IPS-11a (cell line): ENCODE measurements around the gene ADGRE2.

Source experiments
- H3K4me3 ChIP-seq: one replicate; pipeline ENCODE4 v1.5.1; 2013; ENCODE audit warnings: low read depth, low read length, control low read depth

Gene ADGRE2

DNA sequence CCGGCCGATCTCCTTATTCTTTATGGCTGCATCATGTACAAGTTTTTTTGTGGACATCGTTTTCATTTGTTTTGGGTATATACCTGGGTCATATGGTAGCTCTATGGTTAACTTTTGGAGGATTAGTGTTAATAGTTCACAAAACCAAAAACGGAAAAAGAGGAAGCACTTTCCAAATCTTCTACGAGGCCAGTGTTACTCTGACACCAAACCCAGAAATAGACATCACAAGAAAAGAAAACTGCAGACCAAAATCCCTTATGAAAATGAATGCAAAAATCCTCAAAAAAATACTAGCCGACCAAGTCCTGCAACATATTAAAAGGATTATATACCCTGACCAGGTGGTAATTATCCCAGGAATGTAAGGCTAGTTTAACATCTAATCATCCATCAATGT is 29.8 kb downstream of the ADGRE2 start:
- no peak overlapping the region for H3K4me3 ChIP-seq

DNA sequence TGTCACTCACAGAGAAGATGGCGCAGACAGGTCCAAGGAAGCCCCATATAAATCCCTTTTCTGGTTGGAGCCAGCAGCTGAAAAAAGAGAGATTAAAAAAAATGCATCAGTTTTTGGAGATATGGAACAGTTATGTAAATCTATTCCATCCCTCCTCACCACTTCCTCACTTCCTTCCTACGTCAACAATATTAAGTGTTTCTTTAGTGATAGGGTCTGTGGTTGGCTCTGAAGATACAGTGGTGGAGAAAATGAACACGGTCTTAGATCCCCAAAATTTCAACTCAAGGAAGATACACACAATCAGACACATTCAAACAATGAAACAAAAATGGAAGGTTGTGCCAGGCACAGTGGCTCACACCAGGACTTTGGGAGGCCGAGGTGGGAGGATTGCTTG is 31.5 kb downstream of the ADGRE2 start:
- no peak overlapping the region for H3K4me3 ChIP-seq

DNA sequence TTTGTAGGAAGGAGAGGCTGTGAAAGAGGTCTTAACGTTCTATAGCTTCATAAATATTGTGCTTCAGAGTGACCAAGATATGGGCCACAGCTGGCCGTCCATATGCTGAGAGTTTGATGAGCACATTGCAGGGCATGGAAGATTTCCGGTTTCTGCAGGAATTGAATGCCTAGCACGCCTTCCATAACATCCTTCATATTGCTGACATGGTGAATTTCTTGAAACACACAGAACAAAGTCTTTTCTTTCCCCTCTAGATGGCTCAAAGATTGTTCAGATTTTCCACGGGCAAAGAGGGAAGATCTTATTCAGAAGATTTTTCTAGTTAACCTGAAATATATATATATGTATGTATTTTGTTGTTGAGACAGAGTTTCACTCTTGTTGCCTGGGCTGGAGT is 42.4 kb downstream of the ADGRE2 start:
- no peak overlapping the region for H3K4me3 ChIP-seq

DNA sequence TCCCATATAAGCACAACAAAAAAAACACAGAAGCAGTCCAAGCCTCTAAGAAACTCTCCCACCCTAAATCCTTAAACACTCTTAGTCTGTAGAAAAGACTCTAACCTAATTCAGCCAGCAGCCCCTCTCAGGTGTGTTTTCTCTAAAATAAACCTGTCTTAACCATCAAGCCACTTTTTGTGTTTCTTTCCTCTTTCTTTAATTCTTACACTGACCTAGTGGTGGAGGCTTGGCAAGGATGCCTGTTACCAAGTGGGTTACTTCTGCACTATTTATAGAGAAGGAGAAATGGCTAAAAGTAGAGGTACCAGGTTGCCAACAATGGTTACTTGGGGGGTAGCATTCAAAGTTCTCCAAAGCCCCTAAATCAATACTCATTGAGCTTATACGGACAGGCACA is 44.8 kb downstream of the ADGRE2 start:
- H3K4me3 ChIP-seq, result no peak overlapping the region

DNA sequence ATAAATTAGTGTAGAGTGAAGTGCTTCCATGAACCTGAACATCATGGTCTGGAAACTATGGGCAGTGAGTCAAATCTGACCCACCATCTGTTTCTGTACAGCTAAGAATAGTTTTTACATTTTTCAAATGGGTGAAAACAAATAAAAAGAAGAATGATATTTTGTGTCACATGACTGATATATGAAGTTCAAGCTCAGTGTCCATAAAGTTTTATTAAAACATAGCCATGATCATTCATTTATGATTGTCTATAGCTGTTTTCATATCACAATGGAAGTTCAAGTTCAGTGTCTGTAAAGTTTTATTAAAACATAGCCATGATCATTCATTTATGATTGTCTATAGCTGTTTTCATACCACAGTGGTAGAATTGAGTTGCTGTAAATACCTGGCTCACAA is 45.9 kb downstream of the ADGRE2 start:
- no peak overlapping the region for H3K4me3 ChIP-seq

DNA sequence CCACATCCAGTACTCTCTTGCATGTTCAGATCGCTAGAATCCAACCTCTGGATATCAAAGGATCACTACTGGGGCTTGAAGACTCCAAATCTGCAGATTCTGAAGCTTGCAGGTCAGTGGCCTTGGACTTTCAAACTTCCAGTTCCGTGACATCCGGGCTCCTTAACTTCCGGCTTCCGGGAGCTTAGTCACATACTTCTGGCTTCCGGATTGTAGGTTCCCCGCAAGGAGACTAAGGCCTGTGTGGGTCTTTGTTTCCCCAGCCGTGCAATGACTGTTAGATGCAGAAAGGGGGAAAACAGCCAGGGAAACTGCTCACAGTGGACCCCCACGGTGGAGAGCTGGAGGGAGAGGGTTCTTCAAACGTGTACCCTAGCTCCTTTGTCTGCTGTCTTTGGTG is 47.2 kb downstream of the ADGRE2 start:
- no peak overlapping the region for H3K4me3 ChIP-seq

DNA sequence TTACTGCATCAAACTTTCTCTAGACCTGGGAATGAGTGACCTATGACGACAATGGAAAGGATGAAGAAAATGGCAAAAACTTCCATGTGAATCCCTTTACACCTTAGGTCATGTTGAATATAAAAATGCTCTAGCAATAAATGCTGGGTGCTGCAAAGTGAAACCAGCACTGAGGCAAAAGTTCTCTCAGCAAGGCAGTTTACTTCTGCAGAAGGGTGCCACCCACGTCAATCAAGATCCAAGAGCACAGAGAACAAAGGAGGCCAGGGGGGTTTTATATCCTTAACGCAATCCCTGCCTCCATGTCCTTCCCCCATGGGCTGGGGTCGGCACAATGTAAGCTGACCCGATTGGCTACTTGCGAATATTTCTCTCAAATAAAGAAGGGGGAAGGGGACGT is 49.8 kb downstream of the ADGRE2 start:
- H3K4me3 ChIP-seq, result no peak overlapping the region

DNA sequence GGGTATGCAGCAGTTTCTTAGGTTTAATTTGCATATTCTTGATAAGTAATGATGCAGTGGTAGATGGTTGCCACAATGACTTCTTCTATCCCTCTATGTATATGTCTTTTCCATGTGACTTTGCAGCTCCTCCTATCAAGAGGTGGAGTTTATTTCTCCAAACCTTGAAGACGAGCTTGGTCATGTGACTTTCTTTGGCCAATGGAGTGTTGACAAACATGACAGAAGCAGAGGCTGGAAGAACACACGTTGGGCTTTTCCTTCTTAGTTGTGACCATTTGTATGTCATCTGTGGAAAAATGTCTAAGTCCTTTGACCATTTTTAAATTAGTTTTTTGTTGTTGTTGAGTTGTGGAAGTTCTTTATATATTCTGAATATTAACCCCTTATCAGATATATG is 56.2 kb downstream of the ADGRE2 start:
- H3K4me3 ChIP-seq, result no peak overlapping the region

DNA sequence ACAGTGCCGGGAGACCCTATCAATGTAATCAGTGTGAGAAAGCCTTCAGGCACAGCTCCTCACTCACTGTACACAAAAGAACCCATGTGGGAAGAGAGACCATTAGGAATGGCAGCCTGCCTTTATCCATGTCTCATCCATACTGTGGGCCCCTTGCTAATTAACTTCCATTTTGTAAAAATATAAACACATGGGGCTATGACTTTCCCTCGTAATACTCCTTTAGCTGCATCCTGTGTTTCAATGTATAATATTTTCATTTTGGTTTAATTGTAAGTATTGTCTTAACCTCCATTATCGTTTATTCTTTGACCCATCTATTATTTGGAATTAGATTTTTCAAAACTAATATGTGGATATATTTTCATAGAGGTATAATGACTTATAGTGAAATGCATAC is 59.2 kb downstream of the ADGRE2 start:
- H3K4me3 ChIP-seq, result no peak overlapping the region

DNA sequence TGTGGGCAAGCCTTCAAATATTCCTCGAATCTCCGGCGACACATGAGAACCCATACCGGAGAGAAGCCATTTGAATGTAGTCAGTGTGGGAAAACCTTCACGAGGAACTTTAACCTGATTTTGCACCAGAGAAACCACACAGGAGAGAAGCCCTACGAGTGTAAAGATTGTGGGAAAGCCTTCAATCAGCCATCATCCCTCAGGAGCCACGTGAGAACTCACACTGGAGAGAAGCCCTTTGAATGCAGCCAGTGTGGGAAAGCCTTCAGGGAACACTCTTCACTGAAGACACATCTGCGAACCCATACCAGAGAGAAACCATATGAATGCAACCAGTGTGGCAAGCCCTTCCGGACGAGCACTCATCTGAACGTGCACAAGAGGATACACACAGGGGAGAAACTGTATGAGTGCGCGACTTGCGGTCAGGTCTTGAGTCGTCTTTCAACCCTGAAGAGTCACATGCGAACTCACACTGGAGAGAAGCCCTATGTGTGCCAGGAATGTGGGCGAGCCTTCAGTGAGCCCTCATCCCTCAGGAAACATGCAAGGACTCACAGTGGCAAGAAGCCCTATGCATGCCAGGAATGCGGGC is 59.7 kb downstream of the ADGRE2 start:
- no peak overlapping the region for H3K4me3 ChIP-seq

DNA sequence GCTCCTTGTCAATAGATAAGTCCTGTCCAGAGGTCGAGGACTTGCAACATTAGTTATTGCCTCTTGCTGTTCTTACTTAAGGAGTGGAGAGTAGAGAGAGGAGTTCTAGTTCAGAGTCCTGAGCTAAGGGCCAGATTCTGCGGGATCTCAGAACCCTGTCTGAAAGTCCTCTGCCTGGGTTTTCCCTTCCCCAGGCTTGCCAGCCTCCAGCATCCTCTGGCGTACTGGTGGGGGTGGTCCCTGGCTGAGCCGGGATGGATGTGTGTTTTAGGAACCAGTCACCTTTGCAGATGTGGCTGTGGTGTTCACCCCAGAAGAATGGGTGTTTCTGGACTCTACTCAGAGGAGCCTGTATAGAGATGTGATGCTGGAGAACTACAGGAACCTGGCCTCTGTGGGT is 62.5 kb downstream of the ADGRE2 start:
- H3K4me3 ChIP-seq, result no peak overlapping the region

DNA sequence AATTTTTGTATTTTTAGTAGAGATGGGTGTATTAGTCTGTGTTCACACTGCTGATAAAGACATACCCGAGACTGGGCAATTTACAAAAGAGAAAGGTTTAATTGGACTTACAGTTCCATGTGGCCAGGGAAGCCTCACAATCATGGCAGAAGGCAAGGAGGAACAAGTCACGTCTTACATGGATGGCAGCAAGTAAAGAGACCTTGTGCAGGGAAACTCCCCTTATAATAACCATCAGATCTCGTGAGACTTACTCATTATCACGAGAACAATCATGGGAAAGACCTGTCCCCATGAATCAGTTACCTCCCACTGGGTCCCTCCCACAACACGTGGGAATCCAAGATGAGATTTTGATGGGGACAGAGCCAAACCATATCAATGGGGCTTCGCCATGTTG is 73.9 kb downstream of the ADGRE2 start:
- H3K4me3 ChIP-seq, result no peak overlapping the region

DNA sequence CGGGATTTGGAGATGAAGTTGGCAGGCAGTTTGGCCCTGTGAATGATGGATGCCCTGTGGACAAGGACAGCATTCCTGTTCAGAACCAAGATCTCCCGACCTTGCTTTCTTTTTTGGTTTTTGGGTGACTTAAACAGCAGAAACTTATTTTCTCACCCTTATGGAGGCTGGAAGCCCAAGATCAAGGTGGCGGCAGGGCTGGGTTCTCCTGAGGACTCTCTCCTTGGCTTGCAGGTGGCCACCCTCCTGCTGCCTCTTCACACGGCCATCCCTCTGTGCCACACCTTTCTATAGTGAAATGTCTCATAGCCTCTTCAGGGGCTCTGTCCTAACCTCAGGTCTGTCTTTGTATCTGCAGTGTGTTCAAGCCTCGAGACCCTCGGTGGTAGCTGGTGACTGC is 74.5 kb downstream of the ADGRE2 start:
- H3K4me3 ChIP-seq, result no peak overlapping the region

DNA sequence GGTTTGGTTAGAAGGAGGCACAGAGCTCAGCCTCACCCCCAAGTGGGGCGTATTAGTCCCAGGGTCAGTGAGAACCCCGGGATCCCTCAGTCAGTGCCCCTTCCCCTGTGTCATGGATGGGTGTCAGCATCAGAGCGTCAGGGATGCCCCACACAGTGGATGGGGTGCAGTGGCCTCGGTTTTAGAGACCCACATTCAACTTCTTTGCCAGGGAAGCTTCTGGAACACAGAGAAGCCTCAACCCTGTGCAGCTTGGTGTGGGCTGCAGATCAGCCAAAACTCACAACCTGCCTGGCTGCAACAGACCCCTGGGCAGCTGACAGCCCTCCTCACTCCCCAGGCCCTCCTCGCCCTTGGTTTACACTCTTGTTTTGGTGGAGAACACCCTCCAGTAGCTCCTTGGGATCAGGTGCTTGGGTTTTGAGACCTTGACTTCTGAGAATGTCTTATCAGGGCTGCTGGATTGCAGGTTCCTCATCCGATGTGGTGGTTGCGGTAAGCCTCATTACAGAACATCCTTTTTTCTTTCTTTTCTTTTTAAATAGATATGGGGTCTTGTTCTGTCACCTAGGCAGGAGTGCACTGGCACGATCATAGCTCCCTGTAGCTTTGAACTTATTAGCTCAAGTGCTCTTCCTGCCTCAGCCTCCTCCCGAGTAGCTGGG is 77.5 kb downstream of the ADGRE2 start:
- no peak overlapping the region for H3K4me3 ChIP-seq

DNA sequence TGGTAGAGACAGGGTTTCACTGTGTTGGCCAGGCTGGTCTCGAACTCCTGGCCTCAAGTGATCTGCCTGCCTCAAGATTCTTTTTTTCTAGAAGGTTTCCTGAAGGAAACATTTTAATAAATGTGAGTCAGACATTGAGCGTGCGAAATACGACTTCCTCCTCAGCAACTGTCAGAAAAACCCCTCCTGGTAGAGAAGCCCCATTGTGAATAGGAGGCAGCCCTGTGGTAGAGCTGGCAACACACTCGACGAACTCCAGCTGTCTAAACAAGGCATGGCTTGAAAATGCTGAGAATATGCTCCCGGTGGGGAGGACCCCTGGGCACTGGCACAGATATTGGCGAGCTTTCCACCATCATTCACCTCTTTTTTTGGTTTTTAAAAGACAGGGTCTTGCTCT is 78.7 kb downstream of the ADGRE2 start:
- no peak overlapping the region for H3K4me3 ChIP-seq

DNA sequence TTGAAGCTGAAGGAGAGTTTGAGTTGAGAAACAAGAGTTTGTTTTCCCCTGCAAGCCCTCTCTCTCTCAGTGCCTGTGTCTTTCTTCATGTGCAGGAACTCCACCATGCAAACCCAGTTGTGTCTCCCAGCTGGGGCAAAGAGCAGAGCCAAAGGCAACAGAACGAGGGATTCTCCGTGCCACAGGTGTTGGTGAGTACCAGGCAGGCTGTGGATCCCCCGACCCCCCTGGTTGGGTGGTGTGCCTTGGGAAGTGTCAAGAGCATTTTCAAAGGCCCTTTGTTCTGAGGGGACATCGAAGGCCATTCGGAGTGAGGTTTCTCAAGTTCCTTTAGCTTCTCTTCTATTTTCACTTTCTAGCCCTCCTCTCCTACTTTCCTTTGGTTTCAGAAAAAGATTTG is 82.9 kb downstream of the ADGRE2 start:
- no peak overlapping the region for H3K4me3 ChIP-seq

DNA sequence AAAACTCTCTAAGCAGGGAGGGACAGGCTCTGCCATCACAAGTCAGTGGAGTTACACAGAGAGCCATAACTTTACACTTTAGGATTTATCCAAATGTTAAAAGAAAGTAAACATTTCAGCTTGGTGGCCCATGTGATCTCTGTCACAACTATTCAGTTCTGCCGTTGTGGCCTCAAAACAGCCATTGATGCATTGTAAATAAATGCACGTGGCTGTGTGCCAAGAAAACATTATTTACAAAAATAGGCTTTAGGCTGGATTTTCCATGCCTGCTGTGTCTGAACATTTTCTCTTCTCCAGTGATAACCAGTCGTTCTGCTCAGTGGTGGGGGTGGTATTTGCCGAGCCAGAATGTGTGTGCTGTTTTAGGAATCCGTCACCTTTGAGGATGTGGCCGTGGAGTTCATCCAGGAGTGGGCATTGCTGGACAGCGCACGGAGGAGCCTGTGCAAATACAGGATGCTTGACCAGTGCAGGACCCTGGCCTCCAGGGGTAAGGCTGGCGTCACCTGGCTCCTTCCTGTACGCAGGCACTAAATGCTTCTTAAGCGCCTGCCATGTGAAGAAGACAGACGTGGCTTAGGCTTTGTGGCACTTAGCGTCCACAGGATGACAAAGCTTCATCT is 83.6 kb downstream of the ADGRE2 start:
- H3K4me3 ChIP-seq, result no peak overlapping the region

DNA sequence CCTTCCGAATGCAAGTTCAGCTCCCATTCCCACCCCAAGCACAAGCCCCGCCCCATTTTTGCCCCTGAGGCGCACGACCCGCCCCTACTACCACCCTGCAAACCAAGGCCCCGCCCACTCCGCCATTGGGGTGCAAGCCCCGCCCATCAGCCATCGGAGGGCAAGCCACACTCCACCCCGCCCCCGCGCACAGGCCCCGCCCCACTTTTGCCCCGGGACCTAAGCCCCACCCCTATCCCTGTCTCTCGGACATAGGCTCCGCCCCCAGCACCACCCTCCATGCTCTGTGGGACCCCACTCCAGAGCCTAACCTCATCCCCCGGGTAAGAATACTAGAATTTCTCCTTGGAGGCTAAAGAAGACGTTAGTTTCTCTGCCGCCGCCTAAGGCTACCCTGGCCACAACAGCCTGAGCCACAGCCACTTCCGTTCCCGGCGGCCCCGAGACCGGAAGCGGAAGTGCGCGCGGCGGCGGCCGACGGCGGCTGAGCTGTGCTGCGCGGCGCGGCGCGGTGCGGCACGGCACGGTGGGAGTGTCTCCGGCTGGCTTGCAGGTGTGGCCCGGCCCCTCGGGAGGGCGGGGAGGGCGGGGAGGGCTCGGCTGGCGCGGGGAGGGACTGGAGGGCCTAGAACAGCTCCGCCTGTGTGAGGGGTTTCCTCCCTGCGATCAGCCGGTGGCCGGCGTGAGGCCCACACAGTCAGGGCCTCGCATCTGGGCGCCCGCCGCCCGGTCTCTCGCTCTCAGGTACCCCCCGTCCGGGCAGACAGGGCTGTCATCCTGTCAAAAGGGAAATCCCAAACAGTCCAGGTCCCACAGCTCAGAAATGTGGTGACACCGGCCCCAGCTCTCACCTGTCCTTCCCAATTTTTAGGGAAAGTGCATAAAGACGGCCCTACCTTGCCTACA is 88.5 kb downstream of the ADGRE2 start, which contains the start of gene ZNF333:
TSS of gene ZNF333 (plus strand) at position 451 of the 906 bp plus-strand sequence. CDS start 3,444 bp downstream, outside the sequence.
- peak within 1 kb of the TSS; percentile 86 for H3K4me3 ChIP-seq

DNA sequence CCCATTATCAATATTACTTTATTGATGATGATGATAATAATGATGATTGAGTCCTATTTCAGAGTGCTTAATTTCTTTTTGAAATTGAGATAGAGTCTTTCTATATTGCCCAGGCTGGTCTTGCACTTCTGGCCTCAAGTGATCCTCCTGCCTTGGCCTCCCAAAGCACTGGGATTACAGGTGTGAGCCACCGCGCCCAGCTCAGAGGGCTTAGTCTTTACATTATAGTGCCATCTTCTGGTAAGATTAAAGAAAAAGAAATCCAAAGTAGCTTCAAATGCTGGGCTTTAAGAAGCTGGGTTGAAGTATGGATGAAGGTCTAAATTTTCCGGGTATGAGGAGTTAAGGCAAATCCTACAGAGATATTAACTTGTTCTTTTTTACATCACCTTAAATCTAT is 91.9 kb downstream of the ADGRE2 start:
- H3K4me3 ChIP-seq, result no peak overlapping the region

DNA sequence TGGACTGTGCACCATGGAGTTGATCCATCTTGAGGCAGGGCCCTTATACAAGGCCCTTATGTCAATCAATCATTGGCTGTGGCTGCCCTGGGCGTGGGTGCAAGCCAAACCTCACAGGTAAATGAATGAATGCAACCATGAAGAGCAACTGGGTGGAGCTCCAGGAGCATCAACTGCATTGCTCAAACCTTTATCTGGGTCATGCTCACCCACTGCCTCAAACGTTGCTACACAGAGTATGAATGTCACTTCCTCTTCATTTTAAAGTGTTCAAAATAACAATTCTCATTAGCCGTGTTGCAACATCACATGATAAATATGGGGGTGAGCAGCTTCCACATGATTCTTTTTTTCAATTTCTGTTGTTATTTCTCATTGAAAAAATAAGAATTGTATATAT is 94.9 kb downstream of the ADGRE2 start:
- no peak overlapping the region for H3K4me3 ChIP-seq
